ENCODE measurements around the gene VIPR2.
A peak's percentile ranks its signal among the peaks of the same experiment; 100 is the strongest.
"Not testable (repeated sequence)": the region's sequence is repeated elsewhere in the genome, so short reads cannot be mapped to it uniquely, and the experiment has no call there.

Gene VIPR2, protein sequence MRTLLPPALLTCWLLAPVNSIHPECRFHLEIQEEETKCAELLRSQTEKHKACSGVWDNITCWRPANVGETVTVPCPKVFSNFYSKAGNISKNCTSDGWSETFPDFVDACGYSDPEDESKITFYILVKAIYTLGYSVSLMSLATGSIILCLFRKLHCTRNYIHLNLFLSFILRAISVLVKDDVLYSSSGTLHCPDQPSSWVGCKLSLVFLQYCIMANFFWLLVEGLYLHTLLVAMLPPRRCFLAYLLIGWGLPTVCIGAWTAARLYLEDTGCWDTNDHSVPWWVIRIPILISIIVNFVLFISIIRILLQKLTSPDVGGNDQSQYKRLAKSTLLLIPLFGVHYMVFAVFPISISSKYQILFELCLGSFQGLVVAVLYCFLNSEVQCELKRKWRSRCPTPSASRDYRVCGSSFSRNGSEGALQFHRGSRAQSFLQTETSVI

DNA sequence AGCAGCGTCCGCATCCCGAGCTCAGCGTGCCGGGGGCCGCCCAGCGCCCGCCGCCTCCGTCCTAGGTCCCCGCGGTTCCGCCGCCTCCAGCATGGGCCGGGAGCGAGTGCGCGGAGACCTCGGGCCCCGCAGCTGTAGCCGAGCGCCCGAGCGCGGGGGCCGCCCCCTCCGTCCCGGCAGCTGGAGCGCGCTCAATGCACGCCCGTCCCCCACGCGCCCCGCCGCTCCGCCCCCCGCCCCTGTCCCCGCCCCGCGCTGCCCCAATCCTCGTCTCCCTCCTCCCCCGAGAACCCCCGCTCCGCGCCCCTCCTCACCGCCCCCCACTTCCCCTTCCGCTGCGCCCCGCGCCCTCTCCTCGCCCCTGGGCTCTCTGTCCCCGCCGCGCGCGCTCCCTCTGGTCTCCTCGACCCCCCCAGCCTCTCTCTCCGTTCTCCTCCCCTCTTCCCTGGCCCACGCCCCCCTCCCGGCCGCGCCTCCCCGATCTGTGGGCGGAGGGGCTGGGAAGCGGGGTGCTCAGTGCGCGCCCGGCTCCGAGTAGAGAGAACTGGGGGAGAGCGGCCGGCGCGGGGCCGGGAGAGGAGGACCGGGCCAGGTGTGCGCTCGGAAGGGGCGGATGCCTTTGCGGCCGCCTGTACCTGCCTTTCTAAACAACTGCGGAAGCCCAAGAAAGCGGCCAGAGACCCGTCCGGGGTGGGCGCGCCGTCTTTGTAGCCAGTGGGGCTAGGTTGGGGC is at the start of gene VIPR2:
VIPR2 (minus strand) TSS at position 110 of the 732 bp plus-strand sequence; CDS start at position 14, 96 bp downstream.
- DNase-seq, result no peak

DNA sequence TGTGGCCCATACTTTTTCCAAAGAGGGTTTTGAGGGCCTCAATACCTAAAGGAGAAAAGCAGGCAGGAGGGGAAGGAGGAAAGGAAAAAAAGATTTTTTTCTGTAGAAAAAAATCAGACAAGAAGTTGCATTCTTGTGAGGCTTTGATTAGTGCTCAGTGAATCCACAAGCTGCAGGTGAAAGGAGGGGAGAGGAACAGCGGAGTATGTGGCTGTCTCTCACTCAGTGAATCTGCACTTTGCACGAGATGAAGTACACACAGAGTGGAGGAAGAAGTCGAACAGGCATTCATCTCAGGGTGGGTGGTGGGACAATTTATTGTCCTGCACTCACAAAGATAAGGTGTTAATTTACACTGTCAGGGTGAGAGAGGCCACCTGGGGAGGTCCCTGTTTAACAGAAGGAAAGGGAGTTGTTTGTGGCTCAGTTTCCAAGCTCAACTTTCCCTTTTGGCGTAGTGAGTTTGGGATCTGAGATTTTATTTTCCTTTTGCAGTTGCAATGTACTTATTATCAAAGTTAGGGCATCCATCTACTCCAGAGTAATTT is 49.0 kb upstream of the VIPR2 start:
- DNase-seq, result no peak

DNA sequence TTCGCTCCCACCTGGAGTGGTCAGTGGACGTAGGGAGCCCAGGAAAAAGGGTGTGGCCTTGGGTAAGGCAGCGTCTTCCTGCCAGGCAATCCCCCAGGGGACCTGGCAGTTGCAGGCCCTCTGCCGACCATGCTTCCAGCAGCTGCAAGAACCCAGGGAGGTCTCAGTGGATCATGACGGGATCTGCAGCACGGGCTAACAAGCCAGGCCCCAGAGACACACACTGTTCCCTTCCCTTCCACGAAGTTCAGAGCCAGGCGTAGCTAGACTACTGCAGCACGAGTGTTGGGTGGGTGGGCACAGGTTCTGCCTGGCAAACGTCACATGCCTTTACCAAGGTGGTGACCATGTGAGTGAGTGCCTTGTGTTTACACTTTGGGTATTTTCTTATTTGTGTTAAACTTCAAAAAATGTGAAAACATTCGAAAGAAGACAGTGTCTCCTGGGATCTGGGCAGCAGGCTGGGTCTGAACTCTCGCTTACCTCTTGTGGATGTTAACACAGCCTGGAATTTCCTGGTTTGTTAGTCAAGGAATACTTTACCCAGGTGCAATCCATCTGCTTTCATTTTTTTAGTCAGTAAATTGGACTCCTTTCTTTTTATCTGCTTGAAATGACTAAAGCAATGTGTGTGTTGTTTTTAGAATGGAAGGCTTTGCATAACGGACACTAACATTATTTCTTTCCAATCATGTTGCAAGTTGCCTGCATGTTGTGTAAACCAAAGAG is 48.2 kb upstream of the VIPR2 start:
- DNase-seq, result no peak

GRCh38 chr7:159192013-159192412 is 47.3 kb upstream of the VIPR2 start:
- DNase-seq, result no peak

GRCh38 chr7:159191236-159191635 is 46.6 kb upstream of the VIPR2 start:
- no peak for DNase-seq

DNA sequence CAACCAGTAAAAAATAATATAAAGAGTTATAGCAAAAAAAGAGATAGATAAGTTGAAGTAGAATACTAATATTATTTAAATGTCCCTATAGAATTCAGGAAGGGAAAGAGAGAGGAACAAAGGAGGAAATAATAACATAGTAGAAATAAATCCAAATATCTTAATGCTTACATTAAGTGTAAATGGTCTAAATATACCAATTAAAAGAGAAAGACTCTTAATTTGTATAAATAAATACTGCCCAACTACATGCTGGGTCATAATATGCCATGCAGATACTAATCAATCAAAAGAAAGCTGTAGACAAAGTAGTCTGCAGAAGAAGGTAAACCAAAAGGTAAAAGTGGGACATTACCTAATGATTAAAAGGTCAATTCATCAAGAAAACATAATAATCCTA is 43.3 kb upstream of the VIPR2 start:
- DNase-seq, result no peak

DNA sequence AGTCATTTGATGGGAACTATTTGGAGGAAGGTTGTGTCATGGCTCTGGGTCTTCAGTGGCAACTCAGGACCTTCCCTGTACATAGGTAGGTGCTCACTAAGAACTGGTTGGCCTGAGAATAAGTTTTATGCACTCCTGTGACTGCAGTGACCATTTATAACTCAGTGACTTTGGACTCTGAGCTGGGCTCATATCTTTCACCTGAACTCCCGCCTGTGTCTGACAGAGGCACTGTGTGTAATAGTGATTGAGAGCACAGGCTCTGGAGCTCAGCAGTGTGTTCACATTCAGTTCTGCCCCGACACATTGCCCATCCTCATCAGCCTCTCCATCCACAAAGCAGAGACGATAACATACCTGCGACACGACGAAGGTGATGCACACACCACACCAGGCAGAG is 34.6 kb upstream of the VIPR2 start:
- DNase-seq, result no peak

- DNase-seq, result no peak
Observed at GRCh38 chr7:159177284-159177953, 32.8 kb upstream of the VIPR2 start.

GRCh38 chr7:159175792-159176191 is 31.1 kb upstream of the VIPR2 start:
- DNase-seq, result no peak

GRCh38 chr7:159175100-159175499 is 30.4 kb upstream of the VIPR2 start:
- DNase-seq, result peak; percentile 4

- DNase-seq, result no peak
Observed at GRCh38 chr7:159172400-159172799, 27.7 kb upstream of the VIPR2 start.

DNA sequence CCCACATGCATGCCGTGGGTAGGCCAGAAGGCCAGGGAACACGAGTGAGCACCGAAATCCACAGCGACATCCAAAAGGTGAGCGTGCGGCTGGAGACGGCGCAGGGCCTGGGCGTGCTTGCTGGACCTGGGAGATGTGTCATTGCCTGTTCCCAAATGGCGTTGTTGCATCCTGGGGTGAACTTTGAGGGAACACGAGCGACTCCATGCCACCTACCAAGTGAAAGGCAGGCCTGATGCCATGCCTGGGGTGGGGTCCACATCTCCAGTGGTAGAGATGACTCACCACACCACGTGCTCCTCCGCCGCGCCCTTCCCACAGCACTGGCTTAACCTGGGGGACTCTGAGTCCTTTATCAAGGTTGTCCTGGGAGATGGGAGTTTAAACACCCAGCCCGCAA is 24.7 kb upstream of the VIPR2 start:
- DNase-seq, result no peak

DNA sequence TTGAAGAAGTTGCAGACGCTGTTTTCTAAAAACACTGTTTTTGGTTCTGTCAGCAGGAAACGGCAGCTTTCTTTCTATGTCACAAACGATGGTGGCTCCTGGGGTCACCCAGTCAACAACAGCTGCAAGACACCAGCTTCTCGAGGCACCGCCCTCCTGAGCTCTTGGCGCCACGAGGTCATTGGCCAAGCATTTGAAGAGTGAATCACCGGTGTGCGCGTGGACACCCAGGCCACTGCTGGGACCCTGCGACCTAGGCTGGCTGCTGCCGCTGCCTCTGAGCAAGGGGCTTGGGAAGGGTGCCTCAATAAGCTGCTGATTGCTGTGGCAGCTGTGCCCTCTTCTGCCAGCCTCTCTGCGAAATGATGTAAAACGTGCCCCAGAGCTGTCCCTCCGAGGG is 22.5 kb upstream of the VIPR2 start:
- DNase-seq, result no peak

DNA sequence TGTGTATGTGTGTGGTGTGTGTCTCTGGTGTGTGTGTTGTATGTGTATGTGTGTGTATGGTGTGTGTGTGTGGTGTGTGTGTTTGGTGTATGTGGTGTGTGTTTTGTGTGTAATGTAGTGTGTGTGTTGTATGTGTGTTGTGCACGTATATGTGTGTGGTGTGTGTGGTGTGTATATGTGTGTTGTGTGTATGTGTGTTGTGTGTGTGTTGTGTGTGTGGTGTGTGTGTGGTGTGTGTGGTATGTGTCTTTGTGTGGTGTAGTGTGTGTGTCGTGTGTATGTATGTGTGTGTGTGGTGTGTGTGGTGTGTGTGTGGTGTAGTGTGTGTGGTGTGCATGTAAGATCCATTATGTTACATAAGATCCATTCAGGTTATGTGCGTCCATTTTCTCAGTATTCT is 21.9 kb upstream of the VIPR2 start:
- DNase-seq, result no peak

GRCh38 chr7:159165352-159165751 is 20.7 kb upstream of the VIPR2 start:
- DNase-seq, result no peak

DNA sequence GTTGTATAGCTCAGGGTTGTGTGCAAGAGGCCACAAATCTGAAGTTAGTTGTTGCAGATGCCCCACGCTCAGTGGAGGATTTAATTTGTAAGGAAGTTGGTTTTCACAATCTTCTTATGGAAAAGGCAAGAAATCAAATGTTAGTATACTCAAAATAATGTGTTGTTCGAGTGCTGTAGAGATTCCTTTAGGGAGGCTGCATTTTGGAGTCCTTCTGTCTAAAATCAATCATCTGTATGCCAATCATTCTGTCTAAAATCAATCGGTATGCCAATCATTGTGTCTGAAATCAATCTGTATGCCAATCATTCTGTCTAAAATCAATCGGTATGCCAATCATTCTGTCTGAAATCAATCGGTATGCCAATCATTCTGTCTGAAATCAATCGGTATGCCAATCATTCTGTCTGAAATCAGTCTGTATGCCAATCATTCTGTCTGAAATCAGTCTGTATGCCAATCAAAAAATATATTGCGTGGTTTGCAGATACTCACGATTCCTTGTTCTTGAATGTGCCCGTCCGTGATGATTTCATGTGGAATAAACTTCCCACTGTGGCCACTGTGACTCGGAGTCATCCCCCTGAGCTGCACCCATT is 19.1 kb upstream of the VIPR2 start:
- not testable (repeated sequence) for DNase-seq

DNA sequence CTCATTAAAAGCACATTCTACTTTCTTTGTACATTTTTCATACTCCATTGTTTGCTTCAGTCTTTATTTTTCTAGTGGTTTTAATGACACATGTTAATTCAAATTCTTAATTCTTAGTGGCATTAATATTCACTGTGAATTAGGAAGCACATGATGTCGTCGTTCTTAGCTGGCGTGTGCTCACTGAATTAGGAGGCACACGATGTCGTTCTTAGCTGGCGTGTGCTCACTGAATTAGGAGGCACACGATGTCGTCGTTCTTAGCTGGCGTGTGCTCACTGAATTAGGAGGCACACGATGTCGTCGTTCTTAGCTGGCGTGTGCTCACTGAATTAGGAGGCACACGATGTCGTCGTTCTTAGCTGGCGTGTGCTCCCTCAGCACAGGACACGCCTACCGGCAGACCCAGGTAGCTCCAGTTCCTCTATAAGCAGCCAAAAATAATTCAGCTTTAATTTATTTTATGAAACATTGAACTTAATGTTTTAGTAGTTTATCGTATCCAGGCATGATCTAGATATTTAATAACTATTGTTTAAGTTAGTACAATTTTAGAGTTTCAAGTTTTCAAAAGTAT is 17.5 kb upstream of the VIPR2 start:
- not testable (repeated sequence) for DNase-seq

DNA sequence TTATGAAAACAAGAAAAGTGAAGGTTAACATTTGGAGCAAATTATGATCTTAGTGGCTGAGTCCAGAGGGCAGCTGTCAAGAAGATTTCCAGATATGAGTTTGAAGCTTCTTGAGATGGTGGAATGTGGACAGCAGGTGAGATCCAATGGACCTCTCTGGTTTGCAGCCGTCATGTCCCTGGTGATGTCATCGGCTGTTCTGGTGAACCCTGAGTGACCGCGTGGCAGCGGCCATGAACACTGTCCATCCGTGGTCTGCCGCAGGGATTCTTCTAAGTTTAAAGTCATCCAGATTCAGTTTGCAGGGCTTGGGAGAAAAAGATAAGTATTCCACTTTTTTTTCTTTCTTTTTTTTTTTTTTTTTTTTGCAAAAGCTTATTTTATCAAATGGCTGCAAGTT is 15.8 kb upstream of the VIPR2 start:
- no peak for DNase-seq

GRCh38 chr7:159159731-159160130 is 15.1 kb upstream of the VIPR2 start:
- DNase-seq, result no peak

DNA sequence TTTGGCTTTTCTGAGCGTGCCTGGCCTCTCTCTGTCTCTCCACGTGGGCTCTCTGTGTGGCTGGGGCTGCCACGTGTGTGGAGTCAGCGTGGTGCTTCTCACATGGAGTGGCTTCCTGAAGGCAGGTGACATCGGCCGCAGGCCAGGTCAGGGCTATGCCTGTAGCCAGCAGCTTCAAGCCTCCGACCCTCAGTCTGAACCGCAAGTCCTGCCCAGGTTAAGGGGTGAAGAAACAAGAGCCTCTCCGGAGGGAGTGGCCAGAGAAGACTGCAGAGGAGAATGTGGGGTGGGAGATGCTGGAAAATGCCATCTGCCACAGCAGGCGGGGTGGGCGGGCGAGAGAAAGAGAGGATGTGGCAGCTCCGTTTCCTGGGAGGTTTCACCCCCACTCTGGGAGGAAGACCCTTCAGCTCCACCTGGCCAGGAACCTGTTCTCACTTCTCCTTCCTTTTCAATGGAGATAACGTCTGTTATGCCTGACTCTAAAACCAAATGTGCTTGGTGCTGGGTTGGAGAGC is 14.3 kb upstream of the VIPR2 start:
- DNase-seq, result no peak

DNA sequence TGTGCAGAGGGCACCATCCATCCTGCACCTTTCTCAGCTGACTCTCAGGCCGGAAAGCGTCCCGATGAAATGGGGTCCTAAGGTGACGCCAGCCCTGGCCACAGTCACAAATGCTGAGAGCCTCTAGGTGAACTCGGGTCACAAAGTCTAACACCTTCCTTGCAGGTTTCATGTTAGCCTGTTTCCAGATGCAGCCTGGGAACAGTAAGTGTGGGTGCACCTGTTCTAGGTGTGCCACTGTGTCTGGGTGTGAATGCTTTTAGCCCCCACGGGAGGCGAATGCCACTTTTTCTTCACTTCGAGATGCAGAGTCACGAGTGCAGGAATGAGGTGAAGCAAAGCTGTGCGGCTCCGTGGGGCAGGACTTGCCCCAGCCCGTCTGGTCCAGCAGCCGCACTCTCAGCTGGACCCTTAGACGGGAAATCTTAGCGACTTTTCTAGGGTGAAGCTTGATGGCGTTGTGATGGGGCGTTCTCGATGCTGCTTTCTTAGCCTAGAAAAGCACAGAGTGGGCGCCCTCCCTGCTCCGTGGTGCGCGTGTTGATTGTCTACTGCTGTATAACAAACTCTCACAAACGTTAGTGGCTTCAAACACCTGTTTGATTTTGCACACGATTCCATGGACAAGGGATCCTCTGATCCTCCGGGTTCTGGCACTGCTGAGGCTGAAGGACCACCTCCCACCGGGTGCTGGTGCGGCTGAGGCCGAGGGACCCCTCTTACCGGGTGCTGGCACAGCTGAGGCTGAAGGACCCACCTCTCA is 13.6 kb upstream of the VIPR2 start:
- no peak for DNase-seq
